ENCODE results near the gene ARSG. TPM values are rescaled to one million over a fixed set of nuclear protein-coding genes. Genes with fewer than 3 reads are reported as not detected.

ARSG gene
- total RNA-seq, 2 experiments from 2014 or later: 11.7 to 13.8 TPM

DNA sequence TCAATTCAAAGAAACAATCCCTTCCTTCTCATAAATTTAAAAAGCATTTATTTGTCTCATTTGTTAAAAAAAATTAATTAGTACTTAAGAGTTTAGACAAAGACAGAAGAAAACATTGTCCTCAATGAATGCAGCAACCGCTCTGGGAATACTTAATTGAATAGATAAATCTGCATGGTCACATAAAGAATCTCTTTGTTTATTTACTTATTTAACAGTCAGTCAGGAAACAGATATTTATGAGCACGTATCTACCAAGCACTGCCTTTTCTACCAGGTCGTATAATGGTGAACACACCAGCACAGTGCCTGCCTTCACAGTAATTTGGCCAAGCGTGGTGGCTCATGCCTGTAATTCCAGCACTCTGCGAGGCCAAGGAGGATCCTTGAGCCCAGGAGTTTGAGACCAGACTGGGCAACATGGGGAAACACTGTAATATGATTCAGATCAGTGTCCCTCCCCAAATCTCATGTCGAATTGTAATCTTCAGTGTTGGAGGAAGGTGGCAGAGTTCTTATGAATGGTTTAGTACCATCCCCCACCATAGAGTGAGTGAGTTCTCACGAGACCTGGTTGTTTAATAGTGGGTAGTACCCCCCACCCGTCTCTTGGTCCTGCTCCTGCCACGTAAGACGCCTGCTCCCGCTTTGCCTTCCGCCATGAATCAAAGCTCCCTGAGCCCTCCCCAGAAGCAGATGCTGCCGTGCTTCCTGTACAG lies 157.9 kb downstream of the ARSG start:
- H3K4me1 Mint-ChIP-seq: peaks cover 29% of the 10 kb centered on the region
- H3K27ac Mint-ChIP-seq: no peak overlapping the region
- CTCF ChIA-PET: interaction anchor here (7.3 kb wide), 1 partner anchor 12 kb away, joined by 31 read pairs; no protein-coding TSS in a partner anchor
- no peaks in the 10 kb centered on the region for H3K27me3 Mint-ChIP-seq
- POLR2A ChIA-PET: no interaction called here
- no peaks in the 10 kb centered on the region for H3K9me3 Mint-ChIP-seq
- no peak for DNase-seq
- no peak overlapping the region for H3K4me3 Mint-ChIP-seq
- H3K36me3 Mint-ChIP-seq (ENCODE audit: low read depth): peaks cover 53% of the 10 kb centered on the region

DNA sequence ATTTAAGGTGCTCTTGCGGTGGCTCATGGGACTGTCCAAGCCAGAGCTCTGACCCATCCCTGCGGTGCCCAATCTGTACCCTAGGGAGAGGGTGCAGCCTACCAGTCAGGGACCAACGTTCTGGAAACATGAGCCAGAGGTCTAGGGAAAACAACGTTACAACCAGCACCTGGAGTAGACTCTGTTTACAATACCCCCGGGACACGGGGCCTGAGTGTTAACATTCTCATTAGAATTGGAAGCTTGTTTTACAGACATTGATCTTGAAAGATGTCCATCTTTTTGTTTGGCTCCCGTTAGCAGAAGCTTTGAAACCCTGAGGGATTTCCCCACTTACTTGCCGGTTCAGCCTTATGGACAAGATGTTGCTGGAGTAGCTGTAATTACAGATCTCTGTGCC lies 159.1 kb downstream of the ARSG start:
- ChIA-PET POLR2A (no interaction called here), CTCF (interaction anchor here (0.6 to 7.3 kb wide), 5 partner anchors 9 to 167 kb away, joined by 3 to 31 read pairs (median 3); no protein-coding TSS in a partner anchor)
- Mint-ChIP-seq H3K27me3 (no peaks in the 10 kb centered on the region), H3K4me1 (peaks cover 35% of the 10 kb centered on the region), H3K4me3 (no peak overlapping the region), H3K9me3 (no peaks in the 10 kb centered on the region), H3K36me3 (ENCODE audit: low read depth) (peaks cover 43% of the 10 kb centered on the region), H3K27ac (no peak overlapping the region)
- no peak for DNase-seq

DNA sequence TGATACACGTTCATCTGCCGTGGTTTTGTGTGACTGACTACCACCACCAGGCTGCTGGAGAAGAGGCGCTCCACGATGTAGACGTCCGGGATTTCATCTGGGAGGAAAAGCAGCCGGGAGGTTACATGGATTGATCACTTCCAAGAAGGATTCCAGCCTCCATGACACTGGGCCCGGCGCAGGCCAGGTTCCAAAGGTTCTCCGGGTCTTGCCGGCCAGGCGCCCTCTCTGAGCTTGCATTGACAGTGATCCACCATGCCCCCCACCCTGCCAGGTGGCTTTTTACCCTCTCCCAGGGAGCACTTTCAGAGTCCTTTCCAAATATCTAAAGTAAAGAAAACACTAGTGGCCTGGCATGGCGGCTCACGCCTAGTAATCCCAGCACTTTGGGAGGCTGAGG lies 159.5 kb downstream of the ARSG start:
- POLR2A ChIA-PET: no interaction called here
- no peak overlapping the region for H3K4me3 Mint-ChIP-seq
- H3K9me3 Mint-ChIP-seq: no peaks in the 10 kb centered on the region
- peaks cover 37% of the 10 kb centered on the region for H3K4me1 Mint-ChIP-seq
- no peaks in the 10 kb centered on the region for H3K27me3 Mint-ChIP-seq
- DNase-seq: no peak
- CTCF ChIA-PET: interaction anchor here (0.7 to 7.3 kb wide), 4 partner anchors 9 to 19 kb away, joined by 3 to 31 read pairs (median 3); no protein-coding TSS in a partner anchor
- peaks cover 42% of the 10 kb centered on the region for H3K36me3 Mint-ChIP-seq (ENCODE audit: low read depth)
- H3K27ac Mint-ChIP-seq: no peak overlapping the region

DNA sequence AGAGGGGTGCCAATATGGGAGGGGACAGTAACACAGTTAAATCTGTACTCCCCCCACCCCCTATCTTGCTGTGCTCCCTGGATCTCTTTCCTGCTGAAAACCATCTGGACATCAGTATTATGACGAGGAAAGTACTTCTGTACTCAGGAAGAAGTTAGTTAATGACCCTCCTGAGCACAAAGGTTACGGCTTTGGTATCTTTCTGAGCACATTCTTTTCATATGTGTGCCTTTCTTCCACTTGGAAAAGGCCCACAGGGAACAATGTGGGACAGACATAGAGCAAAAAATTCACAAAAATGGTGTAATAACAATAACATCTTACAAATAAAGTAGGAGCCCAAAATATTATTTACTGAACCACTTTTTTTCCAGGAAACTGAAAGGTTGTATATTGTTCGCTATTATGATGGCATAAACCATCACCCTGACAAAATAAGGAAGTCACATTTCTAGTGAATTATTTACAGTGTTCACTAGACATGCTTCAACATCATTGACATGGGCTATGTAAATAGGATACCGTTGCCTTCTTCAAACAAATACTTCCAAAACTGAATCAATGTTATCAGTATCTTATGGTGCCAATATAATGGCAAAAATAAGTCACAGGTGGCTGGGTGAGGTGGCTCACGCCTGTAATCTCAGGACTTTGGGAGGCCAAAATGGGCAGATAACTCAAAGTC lies 160.5 kb downstream of the ARSG start:
- H3K36me3 Mint-ChIP-seq (ENCODE audit: low read depth): peaks cover 39% of the 10 kb centered on the region
- CTCF ChIA-PET: interaction anchor here (0.6 to 7.3 kb wide), 3 partner anchors 10 to 929 kb away, joined by 3 to 31 read pairs (median 4); no protein-coding TSS in a partner anchor
- no peaks in the 10 kb centered on the region for H3K9me3 Mint-ChIP-seq

DNA sequence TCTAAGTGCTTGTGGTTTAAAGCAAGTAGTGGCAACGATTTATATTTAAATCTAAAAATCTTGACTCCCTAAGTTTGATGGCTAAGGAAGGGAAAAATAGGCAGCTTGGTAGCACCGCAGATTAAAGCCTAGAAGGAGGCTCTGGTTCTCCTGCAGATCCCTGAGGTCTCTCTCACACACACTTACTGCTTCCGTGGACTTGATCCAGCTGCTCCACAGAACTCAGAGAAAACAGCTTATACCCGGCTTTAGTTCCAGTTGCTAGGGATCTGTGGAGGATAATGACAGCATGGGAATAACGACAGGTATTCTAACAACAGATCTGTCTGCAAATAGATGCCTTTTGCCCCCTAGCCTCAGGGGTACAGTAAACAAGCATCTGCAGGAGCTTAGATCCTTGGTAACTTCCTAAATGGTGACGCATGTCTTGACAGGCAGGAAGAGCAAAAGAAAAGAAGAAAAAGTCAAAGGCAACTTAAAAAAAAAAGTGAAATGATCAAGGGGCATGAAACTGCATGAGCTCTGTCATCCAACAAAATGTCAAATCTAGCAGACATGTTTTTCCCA lies 161.5 kb downstream of the ARSG start:
- Mint-ChIP-seq H3K27ac (no peak overlapping the region), H3K4me1 (peaks cover 40% of the 10 kb centered on the region), H3K4me3 (no peak overlapping the region), H3K9me3 (no peaks in the 10 kb centered on the region), H3K27me3 (no peaks in the 10 kb centered on the region), H3K36me3 (ENCODE audit: low read depth) (peaks cover 37% of the 10 kb centered on the region)
- ChIA-PET CTCF (interaction anchor here (0.8 to 1.0 kb wide), 2 partner anchors 9 to 10 kb away, joined by 3 to 4 read pairs; no protein-coding TSS in a partner anchor), POLR2A (no interaction called here)
- DNase-seq: no peak

More for the DNA sequence above, 160.5 kb downstream of the ARSG start:
- POLR2A ChIA-PET: no interaction called here
- Mint-ChIP-seq H3K27ac (no peak overlapping the region), H3K4me1 (peaks cover 40% of the 10 kb centered on the region), H3K4me3 (no peak overlapping the region), H3K27me3 (no peaks in the 10 kb centered on the region)
- no peak for DNase-seq

DNA sequence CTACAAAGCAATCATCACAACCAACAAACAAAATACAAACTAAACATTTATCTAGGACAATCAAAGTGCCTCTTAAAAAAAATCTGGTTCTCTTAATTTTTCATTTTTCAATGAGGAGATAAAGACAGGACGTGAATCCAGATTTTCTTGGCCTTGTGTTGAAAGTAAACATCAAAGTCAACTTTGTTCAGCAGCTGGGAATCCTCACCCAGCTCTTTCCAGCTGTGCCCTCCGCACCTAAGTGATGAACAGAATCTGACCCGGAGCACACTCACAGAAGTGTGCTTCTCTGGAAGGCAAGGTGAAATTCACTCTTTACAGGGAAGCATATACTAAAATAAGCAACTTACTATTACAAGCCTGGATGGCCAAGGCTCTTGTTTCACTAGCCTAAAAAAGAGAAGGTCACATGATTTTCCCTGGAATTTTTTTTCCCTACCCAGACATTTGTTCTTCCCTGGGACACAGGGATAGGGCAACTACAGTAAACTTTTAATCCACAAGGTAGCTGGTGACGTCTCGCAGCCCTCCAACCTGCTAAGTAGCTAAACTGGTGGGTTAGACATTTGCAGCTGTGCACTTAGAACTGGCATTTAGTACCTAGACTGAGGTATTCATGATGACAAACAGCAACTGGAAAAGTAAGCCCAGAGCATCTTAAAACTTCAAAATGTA lies 162.8 kb downstream of the ARSG start:
- Mint-ChIP-seq H3K4me1 (peaks cover 45% of the 10 kb centered on the region), H3K9me3 (no peaks in the 10 kb centered on the region), H3K4me3 (no peak overlapping the region), H3K27me3 (no peaks in the 10 kb centered on the region), H3K27ac (no peak overlapping the region), H3K36me3 (ENCODE audit: low read depth) (peaks cover 29% of the 10 kb centered on the region)
- ChIA-PET POLR2A (no interaction called here), CTCF (interaction anchor here (1.2 kb wide), 1 partner anchor 189 kb away, joined by 4 read pairs; no protein-coding TSS in a partner anchor)
- no peak for DNase-seq

DNA sequence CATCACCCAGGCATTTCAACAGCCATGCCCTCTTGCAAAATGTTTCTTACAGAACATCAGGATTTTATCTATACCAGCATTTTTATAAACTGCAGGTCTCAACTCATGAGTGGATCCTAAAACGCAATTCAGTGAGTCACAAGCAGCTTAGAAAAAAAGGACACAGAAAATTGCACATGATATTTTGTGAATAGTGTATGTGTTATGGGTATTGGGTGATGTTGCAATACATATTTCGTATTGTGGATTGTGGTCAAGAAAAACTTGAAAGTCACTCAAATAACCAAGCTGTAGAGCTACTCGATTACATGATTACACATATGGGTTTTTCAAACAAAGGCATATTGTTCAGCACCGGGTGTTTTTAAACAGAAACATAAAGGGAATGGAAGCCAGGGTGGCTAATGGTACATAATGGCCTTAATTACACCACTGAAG lies 164.6 kb downstream of the ARSG start:
- no peaks in the 10 kb centered on the region for H3K27me3 Mint-ChIP-seq
- peaks cover 61% of the 10 kb centered on the region for H3K4me1 Mint-ChIP-seq
- no peak overlapping the region for H3K27ac Mint-ChIP-seq
- no peaks in the 10 kb centered on the region for H3K9me3 Mint-ChIP-seq
- H3K4me3 Mint-ChIP-seq: peak overlapping the region; percentile 91
- H3K36me3 Mint-ChIP-seq (ENCODE audit: low read depth): peaks cover 15% of the 10 kb centered on the region
- POLR2A ChIA-PET: interaction anchor here (1.4 kb wide), 1 partner anchor 18 kb away, joined by 4 read pairs; no protein-coding TSS in a partner anchor
- CTCF ChIA-PET: interaction anchor here (0.9 to 3.9 kb wide), 7 partner anchors 9 to 182 kb away, joined by 3 to 24 read pairs (median 4); no protein-coding TSS in a partner anchor
- DNase-seq: no peak

DNA sequence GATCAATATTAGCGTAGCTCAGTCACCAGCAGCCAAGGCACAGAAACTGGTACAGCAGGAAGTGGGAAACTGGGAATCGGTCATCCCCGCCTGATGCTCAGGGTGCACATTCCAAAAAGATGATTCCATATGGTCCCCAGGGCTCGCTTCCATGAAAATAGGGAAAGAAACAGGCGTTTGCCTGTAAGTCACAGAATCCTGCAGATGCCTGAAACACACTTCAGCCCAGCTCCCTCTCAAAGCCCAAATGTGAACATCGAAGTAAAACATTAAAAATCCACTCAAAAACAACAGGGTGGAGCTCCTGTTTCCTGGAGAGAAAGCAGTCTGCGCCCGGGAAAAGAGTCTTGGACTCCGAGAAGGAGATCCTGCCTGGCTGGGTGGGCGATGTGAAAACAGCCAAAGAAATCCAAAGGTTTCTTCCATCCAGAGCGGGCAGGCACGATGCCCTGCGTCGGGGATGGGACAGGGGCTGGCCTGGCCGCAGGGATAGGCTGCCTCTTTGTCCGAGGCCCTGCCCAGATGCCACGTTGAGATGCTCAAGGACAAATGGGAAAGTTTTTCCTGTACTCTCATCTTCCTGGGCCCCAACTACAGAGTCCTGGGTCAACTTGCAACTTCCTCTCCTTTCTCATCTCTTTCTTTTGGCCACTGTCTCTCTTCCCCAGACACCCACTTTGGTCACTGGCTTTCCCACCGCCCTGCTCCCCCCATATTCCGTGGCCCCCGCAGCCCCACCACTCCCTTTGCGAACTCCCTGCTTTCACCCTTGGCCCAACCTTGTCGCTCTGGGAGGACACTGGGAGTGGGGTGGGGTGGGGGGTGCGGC lies 165.3 kb downstream of the ARSG start:
- peaks cover 11% of the 10 kb centered on the region for H3K36me3 Mint-ChIP-seq (ENCODE audit: low read depth)
- CTCF ChIA-PET: interaction anchor here (0.8 to 3.9 kb wide), 10 partner anchors 10 to 255 kb away, joined by 3 to 24 read pairs (median 4); no protein-coding TSS in a partner anchor
- H3K4me3 Mint-ChIP-seq: peak overlapping the region; percentile 91
- no peaks in the 10 kb centered on the region for H3K9me3 Mint-ChIP-seq
- H3K27ac Mint-ChIP-seq: peak overlapping the region; percentile 87
- POLR2A ChIA-PET: interaction anchor here (1.0 to 1.4 kb wide), 2 partner anchors 19 kb away, joined by 3 to 4 read pairs; no protein-coding TSS in a partner anchor
- peaks cover 68% of the 10 kb centered on the region for H3K4me1 Mint-ChIP-seq
- DNase-seq: no peak
- H3K27me3 Mint-ChIP-seq: no peaks in the 10 kb centered on the region

DNA sequence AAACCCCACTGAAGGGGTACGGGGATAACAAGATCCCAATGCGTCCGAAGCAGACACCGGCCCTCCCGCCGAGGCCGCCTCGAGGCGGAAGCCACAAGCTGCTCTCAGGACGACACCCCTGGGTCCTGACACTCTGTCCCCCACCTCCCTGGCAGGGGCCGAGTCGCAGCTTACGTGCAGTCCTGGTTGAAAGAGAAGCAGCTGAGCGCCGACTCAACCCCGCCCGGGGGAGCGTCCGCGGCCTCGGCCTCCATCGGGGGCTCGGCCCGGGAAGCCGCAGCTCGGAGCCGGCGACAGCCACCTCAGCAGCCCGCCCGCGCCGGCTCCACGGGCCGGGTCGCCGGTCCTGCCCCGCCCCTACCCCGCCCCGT lies 165.9 kb downstream of the ARSG start, which contains the start of gene WIPI1:
Gene WIPI1, minus strand, starts transcription at position 329 of the 371 bp plus-strand sequence. Its CDS starts 75 bp downstream, at position 254.
- Mint-ChIP-seq H3K9me3 (no peaks in the 10 kb centered on the region), H3K4me1 (peaks cover 74% of the 10 kb centered on the region), H3K4me3 (peak within 1 kb of the TSS; percentile 91), H3K36me3 (ENCODE audit: low read depth) (peaks cover 9% of the 10 kb centered on the region), H3K27ac (peak within 1 kb of the TSS; percentile 88), H3K27me3 (no peaks in the 10 kb centered on the region)
- ChIA-PET CTCF (interaction anchor here (0.8 to 3.9 kb wide), 7 partner anchors 10 to 397 kb away, joined by 3 to 24 read pairs (median 4); no protein-coding TSS in a partner anchor), POLR2A (interaction anchor here (1.0 kb wide), 1 partner anchor 20 kb away, joined by 3 read pairs; no protein-coding TSS in a partner anchor)
- DNase-seq: peak; percentile 57

DNA sequence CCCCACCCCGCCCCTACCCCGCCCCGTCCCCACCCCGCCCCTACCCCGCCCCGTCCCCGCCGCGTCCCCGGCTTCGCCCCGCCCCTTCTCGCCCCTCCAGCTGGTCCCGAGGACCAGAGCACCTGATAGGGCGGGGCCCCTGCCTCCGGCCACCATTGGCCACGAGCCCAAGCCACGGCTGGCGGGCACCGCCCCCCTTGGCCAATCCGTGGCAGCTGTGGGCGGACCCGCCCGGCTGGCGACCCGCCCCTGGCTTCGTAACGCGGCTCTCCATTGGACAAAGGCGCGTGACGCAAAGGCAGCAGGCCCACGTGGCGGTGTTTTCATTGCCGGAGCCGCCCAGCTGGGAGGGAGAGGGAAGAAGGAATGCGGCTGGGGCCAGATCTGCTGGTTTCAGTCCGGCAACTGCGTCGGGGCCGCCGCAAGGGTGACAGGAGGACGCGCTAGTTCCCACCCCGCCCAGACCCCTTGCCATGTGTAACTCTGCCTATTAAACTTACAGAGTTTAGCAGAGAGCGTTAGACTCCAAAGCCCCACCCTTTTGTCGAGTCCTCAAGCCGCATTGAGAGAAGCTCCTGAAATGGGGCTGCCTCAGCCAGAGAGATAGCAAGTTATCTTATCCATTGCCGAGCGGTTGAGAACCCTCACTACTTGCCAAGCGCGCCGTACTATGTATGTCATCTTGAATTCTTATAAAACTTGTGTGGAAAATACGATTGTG lies 166.4 kb downstream of the ARSG start:
- H3K27ac Mint-ChIP-seq: peak overlapping the region; percentile 88
- CTCF ChIA-PET: interaction anchor here (0.8 to 3.9 kb wide), 9 partner anchors 11 to 397 kb away, joined by 3 to 24 read pairs (median 4); no protein-coding TSS in a partner anchor

More for the DNA sequence above, 166.4 kb downstream of the ARSG start:
- POLR2A ChIA-PET: interaction anchor here (0.6 to 1.0 kb wide), 3 partner anchors 20 to 306 kb away, joined by 3 read pairs; no protein-coding TSS in a partner anchor
- Mint-ChIP-seq H3K9me3 (no peaks in the 10 kb centered on the region), H3K27me3 (no peaks in the 10 kb centered on the region), H3K4me3 (peak overlapping the region; percentile 75), H3K4me1 (peaks cover 79% of the 10 kb centered on the region), H3K36me3 (ENCODE audit: low read depth) (peaks cover 7% of the 10 kb centered on the region)
- peak; percentile 98 for DNase-seq

All from activated CD4-positive, alpha-beta T cell treated with anti-CD3 and anti-CD28 coated beads, Interleukin-2, amount 10 ng/mL, durations not matched to agents 7 days and 5 days (primary cell).